Activated B cell treated with CpG ODN at 0.5 μM for 24 hours (primary cell): ENCODE data around the gene ISM2. TPM values are rescaled to one million over a fixed set of nuclear protein-coding genes. Genes with fewer than 3 reads are reported as not detected.
A peak's percentile ranks its signal among the peaks of the same experiment; 100 is the strongest.
"Not testable (repeated sequence)": the region's sequence is repeated elsewhere in the genome, so short reads cannot be mapped to it uniquely, and the experiment has no call there.

Source experiments
- ATAC-seq: fragments of 200-7000 bp; cut with Tn5 transposase; one replicate; pipeline ENCODE4 v1.10.0; 2021; ENCODE audit warnings: low read depth, mild to moderate bottlenecking, moderate library complexity
- CTCF ChIA-PET: fragments of 350-600 bp; sonication (Branson Sonifier 250); formaldehyde crosslinking; loops from one replicate; lab custom pipeline; 2021; ENCODE audit warnings: antibody characterized with exemption; lab: Charles Lee
- POLR2A ChIA-PET: fragments of 350-600 bp; sonication (Branson Sonifier 250); formaldehyde crosslinking; loops from one replicate; lab custom pipeline; 2021; ENCODE audit warnings: antibody characterized with exemption; lab: Charles Lee
- DNase-seq: peaks from one replicate; pipeline ENCODE4 v3.0.0; 2022
- H3K27ac Mint-ChIP-seq: one replicate; pipeline ENCODE4 v1.8.0; 2020; ENCODE audit warnings: mixed read lengths
- H3K27me3 Mint-ChIP-seq: one replicate; pipeline ENCODE4 v1.8.0; 2021; ENCODE audit warnings: mixed read lengths
- H3K36me3 Mint-ChIP-seq: one replicate; pipeline ENCODE4 v1.8.0; 2021; ENCODE audit warnings: low read depth, mixed read lengths
- H3K4me1 Mint-ChIP-seq: one replicate; pipeline ENCODE4 v1.8.0; 2021; ENCODE audit warnings: mixed read lengths
- H3K4me3 Mint-ChIP-seq: one replicate; pipeline ENCODE4 v1.8.0; 2020; ENCODE audit warnings: mild to moderate bottlenecking, mixed read lengths
- H3K9me3 Mint-ChIP-seq: one replicate; pipeline ENCODE4 v1.8.0; 2020; ENCODE audit warnings: mixed read lengths
- CTCF ChIP-seq: fragments of 200-600 bp; IDR thresholded peaks from one replicate; pipeline ENCODE4 v1.8.0; 2022; ENCODE audit warnings: antibody characterized with exemption, mild to moderate bottlenecking
- intact Hi-C: fragments of 100-400 bp; cut with micrococcal nuclease; formaldehyde crosslinking; loops from one replicate; pipeline ENCODE4 v1.15.1; 2024
- total RNA-seq: library from RNA; stranded (reverse); gene quantifications from 2 replicates; pipeline ENCODE4 v1.2.3, GENCODE V29; 2022

ISM2 gene
- 0.07 TPM in 1 of 2 replicates, not detected in the other for total RNA-seq

- Mint-ChIP-seq H3K36me3 (no peaks in the 10 kb centered on the region), H3K9me3 (peaks cover 3% of the 10 kb centered on the region), H3K4me3 (peak within 1 kb of the TSS; percentile 70), H3K27me3 (peaks cover 27% of the 10 kb centered on the region), H3K27ac (no peak within 1 kb of the TSS), H3K4me1 (peaks cover 14% of the 10 kb centered on the region)
- DNase-seq (peak; percentile 37), ATAC-seq (peak; percentile 89)
- intact Hi-C loops, result loop anchor here (5.0 kb wide), 1 partner anchor 41 kb away; the partner anchor contains the start of genes AHSA1 and VIPAS39
- no peak for TF ChIP-seq CTCF
- ChIA-PET CTCF (no interaction called here), POLR2A (no interaction called here)
These were observed at the start of gene ISM2 for GRCh38 chr14:77498120-77498979. TSS of gene ISM2 (minus strand) at chr14:77498816. CDS start at chr14:77498793, 23 bp downstream.

DNA sequence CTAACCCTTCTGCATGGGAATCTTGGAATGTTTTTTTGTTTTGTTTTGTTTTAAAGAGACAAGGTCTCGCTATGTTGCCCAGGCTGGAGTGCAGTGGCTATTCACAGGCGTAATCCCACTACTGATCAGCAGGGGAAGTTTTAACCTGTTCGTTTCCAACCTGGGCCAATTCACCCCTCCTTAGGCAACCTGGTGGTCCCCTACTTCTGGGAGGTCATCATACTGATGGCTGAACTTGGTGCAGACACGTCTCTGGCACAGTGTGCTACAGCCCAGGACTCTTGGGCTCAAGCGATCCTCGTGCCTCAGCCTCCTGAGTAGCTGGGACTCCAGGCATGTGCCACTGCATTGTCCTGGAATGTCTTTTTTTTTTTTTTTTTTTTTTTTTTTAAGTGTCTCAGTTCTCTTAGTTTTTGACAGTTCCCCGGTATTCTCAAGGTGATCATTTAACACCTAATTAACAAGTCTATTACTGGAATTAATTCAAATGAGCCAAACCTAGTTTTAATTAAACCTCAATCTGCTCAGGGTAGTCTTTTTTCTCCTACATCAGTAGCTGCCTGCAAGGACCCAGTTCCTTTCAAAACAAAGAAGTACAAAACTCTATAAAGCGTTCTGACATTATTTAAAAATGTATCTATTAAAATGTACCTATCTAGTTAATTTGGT is 49.0 kb upstream of the ISM2 start:
- DNase-seq (no peak), ATAC-seq (no peak)
- Mint-ChIP-seq H3K9me3 (no peaks in the 10 kb centered on the region), H3K4me3 (no peak overlapping the region), H3K36me3 (peaks cover 66% of the 10 kb centered on the region), H3K4me1 (peaks cover 13% of the 10 kb centered on the region), H3K27me3 (no peaks in the 10 kb centered on the region), H3K27ac (no peak overlapping the region)
- ChIA-PET CTCF (interaction anchor here (0.8 to 1.0 kb wide), 2 partner anchors 57 to 232 kb away, joined by 3 read pairs; no protein-coding TSS in a partner anchor), POLR2A (no interaction called here)
- TF ChIP-seq CTCF, result no peak
- intact Hi-C loops, result loop anchor here (10.0 kb wide), 1 partner anchor 157 kb away; the partner anchor contains the start of genes ALKBH1 and SLIRP

DNA sequence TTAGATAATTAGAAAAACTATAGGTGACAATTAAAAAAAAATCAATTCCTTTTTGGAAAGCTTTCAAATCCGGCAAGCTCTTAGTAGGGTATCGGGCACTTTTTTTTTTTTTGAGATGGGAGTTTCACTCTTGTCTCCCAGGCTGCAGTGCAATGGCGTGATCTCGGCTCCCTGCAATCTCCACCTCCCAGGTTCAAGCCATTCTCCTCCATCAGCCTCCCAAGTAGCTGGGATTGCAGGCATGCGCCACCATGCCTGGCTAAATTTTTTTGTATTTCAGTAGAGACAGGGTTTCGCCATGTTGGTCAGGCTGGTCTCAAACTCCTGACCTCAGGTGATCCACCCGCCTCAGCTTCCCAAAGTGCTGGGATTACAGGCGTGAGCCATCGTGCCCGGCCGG is 46.6 kb upstream of the ISM2 start:
- H3K4me3 Mint-ChIP-seq, H3K27ac Mint-ChIP-seq, DNase-seq, POLR2A ChIA-PET, ATAC-seq, H3K9me3 Mint-ChIP-seq, H3K27me3 Mint-ChIP-seq: not testable (repeated sequence)
- CTCF ChIA-PET, result interaction anchor here (1.1 kb wide), 1 partner anchor 230 kb away, joined by 4 read pairs; no protein-coding TSS in a partner anchor
- H3K36me3 Mint-ChIP-seq, result peaks cover 53% of the 10 kb centered on the region
- H3K4me1 Mint-ChIP-seq, result peaks cover 28% of the 10 kb centered on the region
- intact Hi-C loops, result loop anchor here (10.0 kb wide), 1 partner anchor 160 kb away; the partner anchor contains the start of genes ALKBH1 and SLIRP

DNA sequence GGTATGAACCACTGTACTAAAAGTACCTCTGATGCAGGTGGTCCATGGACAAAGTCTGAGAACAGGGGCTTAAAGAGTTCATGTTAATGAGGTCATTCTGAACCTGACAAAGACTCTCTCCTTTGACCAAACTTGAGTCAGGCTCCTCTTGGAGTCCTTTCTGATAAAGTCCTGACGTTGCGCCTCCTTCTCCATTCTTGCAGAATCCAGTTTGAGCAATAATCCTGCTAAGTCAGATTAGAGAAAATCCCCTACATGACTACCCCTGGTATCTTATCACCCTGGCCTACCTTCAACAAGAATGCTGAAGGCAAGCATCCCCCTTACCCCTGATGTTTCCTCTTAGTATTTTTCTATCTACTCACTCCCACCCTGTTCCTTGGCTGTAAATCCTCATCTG is 46.0 kb upstream of the ISM2 start:
- ATAC-seq (no peak), DNase-seq (no peak)
- TF ChIP-seq CTCF, result no peak
- CTCF ChIA-PET, result no interaction called here
- H3K4me1 Mint-ChIP-seq, result peaks cover 28% of the 10 kb centered on the region
- H3K27me3 Mint-ChIP-seq, result no peaks in the 10 kb centered on the region
- H3K27ac Mint-ChIP-seq, result no peak overlapping the region
- intact Hi-C loops, result loop anchor here (10.0 kb wide), 1 partner anchor 160 kb away; the partner anchor contains the start of genes ALKBH1 and SLIRP
- no peaks in the 10 kb centered on the region for H3K9me3 Mint-ChIP-seq
- peaks cover 47% of the 10 kb centered on the region for H3K36me3 Mint-ChIP-seq
- no peak overlapping the region for H3K4me3 Mint-ChIP-seq
- POLR2A ChIA-PET, result no interaction called here

GRCh38 chr14:77543637-77544334 is 45.2 kb upstream of the ISM2 start:
- H3K4me1 Mint-ChIP-seq, result peaks cover 28% of the 10 kb centered on the region
- ATAC-seq (no peak), DNase-seq (no peak)
- H3K36me3 Mint-ChIP-seq, result peaks cover 39% of the 10 kb centered on the region
- H3K27ac Mint-ChIP-seq, result peak overlapping the region; percentile 30
- no peak for TF ChIP-seq CTCF
- POLR2A ChIA-PET, result interaction anchor here (0.6 kb wide), 2 partner anchors 40 to 72 kb away, joined by 4 read pairs; no protein-coding TSS in a partner anchor
- H3K4me3 Mint-ChIP-seq, result no peak overlapping the region
- CTCF ChIA-PET, result no interaction called here
- H3K9me3 Mint-ChIP-seq, result no peaks in the 10 kb centered on the region
- no peaks in the 10 kb centered on the region for H3K27me3 Mint-ChIP-seq
- intact Hi-C loops, result loop anchor here (10.0 kb wide), 1 partner anchor 161 kb away; the partner anchor contains the start of genes ALKBH1 and SLIRP
